ENCODE measurements around the gene DENND5A.

DNA sequence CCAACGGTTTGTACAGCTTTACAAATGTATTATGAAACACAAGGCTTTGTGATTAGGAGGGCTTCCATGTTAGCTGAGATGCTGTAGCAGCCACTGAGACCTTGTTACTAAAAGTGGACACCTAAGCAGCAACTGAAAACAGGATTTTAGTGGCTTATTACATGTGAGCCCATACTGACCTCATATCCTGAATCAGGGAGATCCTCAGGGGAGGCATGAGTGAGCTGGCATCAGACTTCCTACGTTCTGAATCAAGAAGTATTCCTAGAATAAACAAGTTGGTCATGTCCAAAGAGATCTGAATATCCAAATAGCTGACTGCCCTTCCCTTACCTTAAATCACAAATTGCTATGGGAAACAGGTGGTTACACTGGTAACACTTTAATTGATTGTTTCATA lies 114.6 kb downstream of the DENND5A start:
- TF ChIP-seq, protein P1, sequence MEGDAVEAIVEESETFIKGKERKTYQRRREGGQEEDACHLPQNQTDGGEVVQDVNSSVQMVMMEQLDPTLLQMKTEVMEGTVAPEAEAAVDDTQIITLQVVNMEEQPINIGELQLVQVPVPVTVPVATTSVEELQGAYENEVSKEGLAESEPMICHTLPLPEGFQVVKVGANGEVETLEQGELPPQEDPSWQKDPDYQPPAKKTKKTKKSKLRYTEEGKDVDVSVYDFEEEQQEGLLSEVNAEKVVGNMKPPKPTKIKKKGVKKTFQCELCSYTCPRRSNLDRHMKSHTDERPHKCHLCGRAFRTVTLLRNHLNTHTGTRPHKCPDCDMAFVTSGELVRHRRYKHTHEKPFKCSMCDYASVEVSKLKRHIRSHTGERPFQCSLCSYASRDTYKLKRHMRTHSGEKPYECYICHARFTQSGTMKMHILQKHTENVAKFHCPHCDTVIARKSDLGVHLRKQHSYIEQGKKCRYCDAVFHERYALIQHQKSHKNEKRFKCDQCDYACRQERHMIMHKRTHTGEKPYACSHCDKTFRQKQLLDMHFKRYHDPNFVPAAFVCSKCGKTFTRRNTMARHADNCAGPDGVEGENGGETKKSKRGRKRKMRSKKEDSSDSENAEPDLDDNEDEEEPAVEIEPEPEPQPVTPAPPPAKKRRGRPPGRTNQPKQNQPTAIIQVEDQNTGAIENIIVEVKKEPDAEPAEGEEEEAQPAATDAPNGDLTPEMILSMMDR (IDR thresholded peaks at IDR 0.05), result no peak
- TF ChIP-seq POLR2A (IDR thresholded peaks at IDR 0.05), result no peak

All from Peyer's patch (tissue), 4 donors.